Loucy (cell line): ENCODE results near the gene CREBRF.

ENCODE experiments used
- H2AFZ ChIP-seq: fragments of 200-600 bp; sonication (generic); 2 replicates; pipeline ENCODE4 v1.6.0; 2016; ENCODE audit warnings: antibody characterized with exemption, mild to moderate bottlenecking, low read length, moderate library complexity
- H3F3A ChIP-seq: fragments of 200-600 bp; 2 replicates; pipeline ENCODE4 v1.6.0; 2016; ENCODE audit warnings: antibody characterized with exemption, low read depth, mild to moderate bottlenecking
- H3K27me3 ChIP-seq: fragments of 200-600 bp; sonication (generic); 2 replicates; pipeline ENCODE4 v1.6.1; 2014; ENCODE audit warnings: low read length, mild to moderate bottlenecking; ENCODE audit not compliant: insufficient read depth, poor library complexity, severe bottlenecking
- H3K36me3 ChIP-seq: fragments of 200-600 bp; sonication (generic); 2 replicates; pipeline ENCODE4 v1.6.1; 2016; ENCODE audit warnings: low read length; ENCODE audit not compliant: insufficient read depth
- H3K4me1 ChIP-seq: fragments of 200-600 bp; sonication (generic); 2 replicates; pipeline ENCODE4 v1.5.1; 2014; ENCODE audit warnings: low read length, mild to moderate bottlenecking; ENCODE audit not compliant: insufficient read depth, poor library complexity, severe bottlenecking
- H3K4me2 ChIP-seq: fragments of 200-600 bp; sonication (generic); 2 replicates; pipeline ENCODE4 v1.6.0; 2014; ENCODE audit warnings: antibody characterized with exemption, low read length, low read depth, mild to moderate bottlenecking; ENCODE audit not compliant: poor library complexity, severe bottlenecking
- H3K4me3 ChIP-seq: fragments of 200-600 bp; sonication (generic); 2 replicates; pipeline ENCODE4 v1.5.1; 2014; ENCODE audit warnings: low read length, mild to moderate bottlenecking, mixed read lengths; ENCODE audit not compliant: poor library complexity, severe bottlenecking
- H3K79me2 ChIP-seq: fragments of 200-600 bp; sonication (generic); 2 replicates; pipeline ENCODE4 v1.6.1; 2014; ENCODE audit warnings: low read length; ENCODE audit not compliant: insufficient read depth
- H3K9ac ChIP-seq: fragments of 200-600 bp; sonication (generic); 2 replicates; pipeline ENCODE4 v1.6.0; 2014; ENCODE audit warnings: mild to moderate bottlenecking, low read depth, low read length, moderate library complexity; ENCODE audit not compliant: poor library complexity, severe bottlenecking
- H3K9me2 ChIP-seq: fragments of 200-600 bp; sonication (generic); replicated peaks from 2 replicates; pipeline ENCODE4 v1.6.1; 2016; ENCODE audit warnings: low read depth, low read length, mixed read lengths
- H3K9me3 ChIP-seq: fragments of 200-600 bp; sonication (generic); 2 replicates; pipeline ENCODE4 v1.6.1; 2014; ENCODE audit warnings: mild to moderate bottlenecking, antibody characterized with exemption, low read length, low read depth; ENCODE audit not compliant: insufficient read depth
- H4K20me1 ChIP-seq: fragments of 200-600 bp; sonication (generic); 2 replicates; pipeline ENCODE4 v1.6.0; 2014; ENCODE audit warnings: antibody characterized with exemption, low read length, mild to moderate bottlenecking; ENCODE audit not compliant: insufficient read depth, poor library complexity, severe bottlenecking
- CTCF ChIP-seq: fragments of 200-600 bp; sonication (generic); conservative IDR thresholded peaks from 2 replicates; pipeline ENCODE4 v1.5.1; 2014; ENCODE audit warnings: mild to moderate bottlenecking, antibody characterized with exemption, low read length
- EZH2phosphoT487 ChIP-seq: fragments of 200-600 bp; IDR thresholded peaks from 2 replicates; pipeline ENCODE4 v1.6.1; 2018; ENCODE audit warnings: antibody characterized with exemption, mild to moderate bottlenecking, moderate library complexity, borderline replicate concordance

Gene CREBRF

GRCh38 chr5:173161148-173161547 lies 105.0 kb downstream of the CREBRF start:
- Histone ChIP-seq H3K27me3 (no peaks in the 10 kb centered on the region), H3K36me3 (peaks cover 5% of the 10 kb centered on the region; the same call in 1 of the 2 replicates)

GRCh38 chr5:173163219-173163618 lies 107.1 kb downstream of the CREBRF start:
- no peaks in the 10 kb centered on the region for H3K79me2 ChIP-seq
- H3K9me2 ChIP-seq = no peaks in the 10 kb centered on the region
- H3F3A ChIP-seq = no peaks in the 10 kb centered on the region
- no peaks in the 10 kb centered on the region for H4K20me1 ChIP-seq
- H2AFZ ChIP-seq = no peak overlapping the region
- H3K9ac ChIP-seq = no peak overlapping the region
- no peak overlapping the region for H3K4me2 ChIP-seq
- no peak overlapping the region for H3K4me3 ChIP-seq
- no peaks in the 10 kb centered on the region for H3K9me3 ChIP-seq
- TF ChIP-seq EZH2phosphoT487 = no peak
- no peak for TF ChIP-seq CTCF
- peaks cover 5% of the 10 kb centered on the region; the same call in 1 of the 2 replicates for H3K36me3 ChIP-seq
- no peaks in the 10 kb centered on the region for H3K27me3 ChIP-seq
- H3K4me1 ChIP-seq = no peaks in the 10 kb centered on the region

More at GRCh38 chr5:173161148-173161547, 105.0 kb downstream of the CREBRF start:
- Histone ChIP-seq H3K4me3 (no peak overlapping the region), H2AFZ (no peak overlapping the region), H3F3A (no peaks in the 10 kb centered on the region), H3K9me3 (no peaks in the 10 kb centered on the region), H3K9me2 (no peaks in the 10 kb centered on the region), H3K4me1 (no peaks in the 10 kb centered on the region), H3K4me2 (no peak overlapping the region), H3K9ac (no peak overlapping the region), H4K20me1 (no peaks in the 10 kb centered on the region), H3K79me2 (no peaks in the 10 kb centered on the region)
- TF ChIP-seq CTCF (no peak), EZH2phosphoT487 (no peak)

- Histone ChIP-seq H3K9me2 (no peaks in the 10 kb centered on the region), H3K9ac (no peak overlapping the region), H4K20me1 (no peaks in the 10 kb centered on the region), H3K79me2 (no peaks in the 10 kb centered on the region), H3K4me1 (no peaks in the 10 kb centered on the region), H3K27me3 (no peaks in the 10 kb centered on the region), H3K4me3 (no peak overlapping the region), H3K9me3 (no peaks in the 10 kb centered on the region), H3K4me2 (no peak overlapping the region), H2AFZ (no peak overlapping the region), H3F3A (no peaks in the 10 kb centered on the region), H3K36me3 (no peaks in the 10 kb centered on the region)
- TF ChIP-seq CTCF (no peak), EZH2phosphoT487 (no peak)
These were observed 109.2 kb downstream of the CREBRF start for GRCh38 chr5:173165177-173166016.
